Keratinocyte (primary cell): ENCODE results near the gene RELT. TPM values are rescaled to one million over a fixed set of nuclear protein-coding genes. Genes with fewer than 3 reads are reported as not detected.

ENCODE experiments used
- DNase-seq: peaks from one replicate; pipeline ENCODE4 v3.0.0-alpha.2; 2011; ENCODE audit warnings: low read depth, missing footprints, low spot score
- FAIRE-seq: peaks from 2 replicates; lab custom pipeline; 2011; peaks lifted over from hg19 to GRCh38; lab: Jason Lieb, UNC
- H2AFZ ChIP-seq: 2 replicates; pipeline ENCODE4 v1.6.0; 2012; ENCODE audit warnings: low read length, control low read depth, inconsistent platforms; ENCODE audit not compliant: control insufficient read depth
- H3K27ac ChIP-seq: 2 replicates; pipeline ENCODE4 v1.5.1; 2011; ENCODE audit warnings: low read length; ENCODE audit not compliant: control insufficient read depth, insufficient read depth
- H3K27me3 ChIP-seq: 3 replicates; pipeline ENCODE4 v1.6.0; 2011; ENCODE audit warnings: low read length; ENCODE audit not compliant: control insufficient read depth, insufficient read depth; ENCODE audit errors: extremely low read depth
- H3K36me3 ChIP-seq, 2 experiments: 2 replicates in 1 of 2; 3 replicates in 1 of 2; pipeline ENCODE4 v1.5.1; 2011; ENCODE audit warnings: low read length in 2 of 2, mild to moderate bottlenecking in 1 of 2; ENCODE audit not compliant: control insufficient read depth in 2 of 2, insufficient read depth in 2 of 2; ENCODE audit errors: extremely low read depth in 1 of 2
- H3K4me1 ChIP-seq: 3 replicates; pipeline ENCODE4 v1.5.1; 2011; ENCODE audit warnings: low read length; ENCODE audit not compliant: control insufficient read depth, insufficient read depth; ENCODE audit errors: extremely low read depth
- H3K4me2 ChIP-seq: 3 replicates; pipeline ENCODE4 v1.6.0; 2011; ENCODE audit warnings: low read depth, low read length; ENCODE audit not compliant: control insufficient read depth, insufficient read depth; ENCODE audit errors: extremely low read depth
- H3K4me3 ChIP-seq, 3 experiments: fragments of 200-600 bp in 1 of 3; sonication (generic) in 1 of 3; 2 replicates in 2 of 3; 3 replicates in 1 of 3; pipeline ENCODE4 v1.5.1; 2011 to 2016; ENCODE audit warnings: low read length in 3 of 3, mild to moderate bottlenecking in 3 of 3, control low read depth in 2 of 3, inconsistent platforms in 1 of 3, low read depth in 1 of 3, mixed read lengths in 1 of 3, mixed run types in 1 of 3, moderate library complexity in 1 of 3; ENCODE audit not compliant: control insufficient read depth in 2 of 3, insufficient read depth in 2 of 3; ENCODE audit errors: extremely low read depth in 1 of 3
- H3K79me2 ChIP-seq: 2 replicates; pipeline ENCODE4 v1.6.0; 2012; ENCODE audit warnings: low read length; ENCODE audit not compliant: control insufficient read depth, insufficient read depth
- H3K9ac ChIP-seq: 3 replicates; pipeline ENCODE4 v1.6.0; 2011; ENCODE audit warnings: low read length; ENCODE audit not compliant: control insufficient read depth, insufficient read depth; ENCODE audit errors: extremely low read depth
- H3K9me1 ChIP-seq: 3 replicates; pipeline ENCODE4 v1.6.0; 2011; ENCODE audit warnings: low read length; ENCODE audit not compliant: control insufficient read depth, insufficient read depth; ENCODE audit errors: extremely low read depth
- H3K9me3 ChIP-seq: 2 replicates; pipeline ENCODE4 v1.5.1; 2012; ENCODE audit warnings: low read depth, low read length; ENCODE audit not compliant: control insufficient read depth
- H4K20me1 ChIP-seq: 3 replicates; pipeline ENCODE4 v1.6.0; 2011; ENCODE audit warnings: low read length; ENCODE audit not compliant: control insufficient read depth, insufficient read depth; ENCODE audit errors: extremely low read depth
- EZH2 ChIP-seq: IDR thresholded peaks from one replicate; pipeline ENCODE4 v1.6.1; 2012; ENCODE audit warnings: inconsistent platforms, mild to moderate bottlenecking, low read length, moderate library complexity
- dilution Hi-C: fragments of 300-500 bp; cut with MboI; formaldehyde crosslinking; loops from one replicate; pipeline ENCODE4 v1.7.0; 2020; ENCODE audit warnings: low sequenced_read_pairs; ENCODE audit not compliant: extremely low pct_ligation_motif_present
- polyA plus RNA-seq, 5 experiments: library from polyadenylated mRNA; depleted of rRNA in 3 of 5; stranded (reverse) in 3 of 5; stranded (forward) in 1 of 5; unstranded in 1 of 5; fragments of >200 nt; gene quantifications; 1 replicate in 1 of 5; 2 replicates in 3 of 5; 3 replicates in 1 of 5; pipeline versions ENCODE4 v1.2.1 to v1.2.3, GENCODE V29; 2011 to 2012; ENCODE audit warnings: missing spikeins in 2 of 5, low read depth in 1 of 5, low replicate concordance in 1 of 5
- TF ChIP-seq, protein P1 (sequence below), 3 experiments: IDR thresholded peaks in 1 of 3; conservative IDR thresholded peaks in 1 of 3; optimal IDR thresholded peaks in 1 of 3; 2 replicates in 2 of 3; 3 replicates in 1 of 3; pipeline versions ENCODE3 to v1.5.1; 2011; ENCODE audit warnings: low read length in 3 of 3, mild to moderate bottlenecking in 3 of 3, moderate library complexity in 2 of 3, control low read depth in 1 of 3, inconsistent platforms in 1 of 3; ENCODE audit not compliant: insufficient read depth in 2 of 3; ENCODE audit errors: extremely low read depth in 1 of 3

The RELT gene
- polyA plus RNA-seq, 1 donor (not counting 4 experiments of a cell fraction or from before 2014, with no cell fraction given), result 4.2 TPM

DNA sequence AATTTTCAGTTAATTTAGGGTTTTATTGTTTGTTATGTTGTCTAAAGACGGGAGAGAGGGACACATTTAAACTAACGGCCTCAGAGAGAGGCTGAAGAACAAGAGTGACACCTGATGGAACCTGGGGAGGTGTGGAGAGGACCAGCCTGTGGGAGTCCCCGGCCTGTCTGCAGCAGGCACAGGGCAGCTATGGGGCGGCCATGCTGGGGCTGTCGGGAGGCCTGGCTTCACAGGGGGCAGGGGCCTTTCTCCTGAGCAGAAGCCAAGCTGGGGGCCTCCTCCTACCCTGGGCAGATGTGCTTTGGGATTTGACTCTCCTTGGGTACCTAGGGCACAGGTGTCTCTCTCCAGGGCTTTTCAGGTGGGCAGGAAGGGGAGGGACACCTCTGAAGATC is 21.9 kb downstream of the RELT start:
- H4K20me1 ChIP-seq, result no peaks in the 10 kb centered on the region
- H3K4me1 ChIP-seq, result peaks cover 2% of the 10 kb centered on the region
- TF ChIP-seq, protein P1, sequence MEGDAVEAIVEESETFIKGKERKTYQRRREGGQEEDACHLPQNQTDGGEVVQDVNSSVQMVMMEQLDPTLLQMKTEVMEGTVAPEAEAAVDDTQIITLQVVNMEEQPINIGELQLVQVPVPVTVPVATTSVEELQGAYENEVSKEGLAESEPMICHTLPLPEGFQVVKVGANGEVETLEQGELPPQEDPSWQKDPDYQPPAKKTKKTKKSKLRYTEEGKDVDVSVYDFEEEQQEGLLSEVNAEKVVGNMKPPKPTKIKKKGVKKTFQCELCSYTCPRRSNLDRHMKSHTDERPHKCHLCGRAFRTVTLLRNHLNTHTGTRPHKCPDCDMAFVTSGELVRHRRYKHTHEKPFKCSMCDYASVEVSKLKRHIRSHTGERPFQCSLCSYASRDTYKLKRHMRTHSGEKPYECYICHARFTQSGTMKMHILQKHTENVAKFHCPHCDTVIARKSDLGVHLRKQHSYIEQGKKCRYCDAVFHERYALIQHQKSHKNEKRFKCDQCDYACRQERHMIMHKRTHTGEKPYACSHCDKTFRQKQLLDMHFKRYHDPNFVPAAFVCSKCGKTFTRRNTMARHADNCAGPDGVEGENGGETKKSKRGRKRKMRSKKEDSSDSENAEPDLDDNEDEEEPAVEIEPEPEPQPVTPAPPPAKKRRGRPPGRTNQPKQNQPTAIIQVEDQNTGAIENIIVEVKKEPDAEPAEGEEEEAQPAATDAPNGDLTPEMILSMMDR (optimal IDR thresholded peaks at IDR 0.05 in 1 of 3, IDR thresholded peaks at IDR 0.05 in 1 of 3, conservative IDR thresholded peaks at IDR 0.05 in 1 of 3; ENCODE audit: extremely low read depth in 1 of 3, insufficient read depth in 2 of 3, low read length in 3 of 3), result no peak
- TF ChIP-seq EZH2, result no peak
- H3K9me3 ChIP-seq, result no peaks in the 10 kb centered on the region
- H3K4me2 ChIP-seq, result no peak overlapping the region
- DNase-seq (no peak), FAIRE-seq (no peak)
- H3K9ac ChIP-seq, result no peak overlapping the region
- no peak overlapping the region for H2AFZ ChIP-seq
- H3K4me3 ChIP-seq, result no peak overlapping the region
- dilution Hi-C loops, result no loop called here
- peaks cover 22% of the 10 kb centered on the region in 2 experiments for H3K36me3 ChIP-seq
- no peaks in the 10 kb centered on the region for H3K79me2 ChIP-seq
- H3K27ac ChIP-seq, result no peak overlapping the region
- H3K9me1 ChIP-seq, result no peaks in the 10 kb centered on the region
- no peaks in the 10 kb centered on the region for H3K27me3 ChIP-seq

DNA sequence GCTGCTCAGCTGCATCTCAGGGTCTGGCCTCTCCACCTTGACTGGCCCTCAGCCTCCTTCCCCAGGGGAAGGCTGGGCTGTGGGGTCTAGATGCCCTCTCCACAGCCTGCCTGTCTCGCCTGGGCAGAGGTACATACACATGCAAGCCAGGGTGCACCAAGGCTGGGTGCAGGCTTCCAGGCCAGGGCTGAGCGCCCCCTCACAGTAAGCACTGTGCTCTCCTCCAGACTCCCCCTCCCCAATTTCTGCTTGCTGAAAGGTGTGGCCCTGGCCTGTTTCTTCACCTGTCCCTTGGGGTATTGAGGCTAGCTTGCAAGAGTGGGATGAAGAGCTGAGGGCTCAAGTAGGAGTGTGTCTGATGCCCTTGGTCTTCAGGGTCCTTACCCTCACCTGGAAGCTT is 22.5 kb downstream of the RELT start:
- no peaks in the 10 kb centered on the region for H3K79me2 ChIP-seq
- H3K9ac ChIP-seq, result no peak overlapping the region

More for the DNA sequence above, 22.5 kb downstream of the RELT start:
- TF ChIP-seq, protein P1 (optimal IDR thresholded peaks at IDR 0.05 in 1 of 3, IDR thresholded peaks at IDR 0.05 in 1 of 3, conservative IDR thresholded peaks at IDR 0.05 in 1 of 3; ENCODE audit: extremely low read depth in 1 of 3, insufficient read depth in 2 of 3, low read length in 3 of 3), result no peak
- no peak for TF ChIP-seq EZH2
- Histone ChIP-seq H3K4me1 (no peaks in the 10 kb centered on the region), H3K9me3 (no peaks in the 10 kb centered on the region), H3K4me2 (no peak overlapping the region), H2AFZ (no peak overlapping the region), H4K20me1 (no peaks in the 10 kb centered on the region), H3K4me3 (no peak overlapping the region), H3K27me3 (no peaks in the 10 kb centered on the region), H3K9me1 (no peaks in the 10 kb centered on the region), H3K36me3 (peaks cover 18 to 22% of the 10 kb centered on the region in 2 experiments), H3K27ac (no peak overlapping the region)
- DNase-seq (no peak), FAIRE-seq (no peak)
- dilution Hi-C loops, result no loop called here
